Hepatocyte (in vitro differentiated cells): Measurements from ENCODE around the gene STK10. TPM values are rescaled to one million over a fixed set of nuclear protein-coding genes. Genes with fewer than 3 reads are reported as not detected.

Source experiments
- DNase-seq: peaks from one replicate; pipeline ENCODE4 v3.0.0-alpha.2; 2016; ENCODE audit warnings: low spot score
- H2AFZ ChIP-seq: fragments of 200-600 bp; sonication (generic); 2 replicates; pipeline ENCODE4 v1.6.0; 2016; ENCODE audit warnings: antibody characterized with exemption, mild to moderate bottlenecking
- H3K27ac ChIP-seq: fragments of 200-600 bp; sonication (generic); 2 replicates; pipeline ENCODE4 v1.5.1; 2016; ENCODE audit warnings: mild to moderate bottlenecking
- H3K27me3 ChIP-seq: fragments of 200-600 bp; sonication (generic); 2 replicates; pipeline ENCODE4 v1.6.1; 2016
- H3K36me3 ChIP-seq: fragments of 200-600 bp; sonication (generic); replicated peaks from 2 replicates; pipeline ENCODE4 v1.5.1; 2016; ENCODE audit warnings: low read depth; ENCODE audit not compliant: insufficient read depth
- H3K4me1 ChIP-seq: fragments of 200-600 bp; sonication (generic); 2 replicates; pipeline ENCODE4 v1.5.1; 2016; ENCODE audit warnings: mild to moderate bottlenecking, moderate library complexity; ENCODE audit not compliant: insufficient read depth
- H3K4me2 ChIP-seq: fragments of 200-600 bp; sonication (generic); 2 replicates; pipeline ENCODE4 v1.6.0; 2016
- H3K4me3 ChIP-seq: fragments of 200-600 bp; sonication (generic); 2 replicates; pipeline ENCODE4 v1.5.1; 2016; ENCODE audit warnings: mild to moderate bottlenecking
- H3K79me2 ChIP-seq: fragments of 200-600 bp; sonication (generic); 2 replicates; pipeline ENCODE4 v1.6.0; 2017; ENCODE audit warnings: mild to moderate bottlenecking
- H3K9me2 ChIP-seq: fragments of 200-600 bp; sonication (generic); replicated peaks from 2 replicates; pipeline ENCODE4 v1.6.0; 2017; ENCODE audit warnings: mild to moderate bottlenecking; ENCODE audit not compliant: insufficient read depth
- H3K9me3 ChIP-seq: fragments of 200-600 bp; sonication (generic); 2 replicates; pipeline ENCODE4 v1.5.1; 2016; ENCODE audit warnings: low read depth, mild to moderate bottlenecking
- H4K20me1 ChIP-seq: fragments of 200-600 bp; sonication (generic); 2 replicates; pipeline ENCODE4 v1.6.0; 2016; ENCODE audit warnings: mild to moderate bottlenecking; ENCODE audit not compliant: insufficient read depth, poor library complexity, severe bottlenecking
- EZH2 ChIP-seq: fragments of 200-600 bp; sonication (generic); IDR thresholded peaks from 2 replicates; pipeline ENCODE4 v1.6.1; 2016; ENCODE audit warnings: antibody characterized with exemption, mild to moderate bottlenecking, borderline replicate concordance
- EZH2phosphoT487 ChIP-seq: fragments of 200-600 bp; sonication (generic); IDR thresholded peaks from one replicate; pipeline ENCODE4 v1.6.1; 2018; ENCODE audit warnings: antibody characterized with exemption, mild to moderate bottlenecking, low read depth, moderate library complexity; ENCODE audit not compliant: unreplicated experiment, severe bottlenecking
- WGBS: methylation state at CpG from one replicate; pipeline ENCODE4 v1.1.6; 2016; ENCODE audit warnings: low lambda C conversion rate; ENCODE audit errors: missing lambda C conversion rate; 5-methylcytosine and 5-hydroxymethylcytosine counted together
- polyA plus RNA-seq: library from polyadenylated mRNA; unstranded; fragments of >200 nt; fragmentation: Nextera tagmentation; extraction: Ambion mirVana; gene quantifications from 2 replicates; pipeline ENCODE4 v1.2.1, GENCODE V29; 2016
- total RNA-seq: library from RNA; depleted of rRNA; stranded (reverse); fragments of >200 nt; gene quantifications from 2 replicates; pipeline ENCODE4 v1.2.3, GENCODE V29; 2014
- TF ChIP-seq, protein P1 (sequence below): fragments of 200-600 bp; sonication (generic); IDR thresholded peaks from 2 replicates; pipeline ENCODE4 v1.5.1; 2016; ENCODE audit warnings: antibody characterized with exemption, mild to moderate bottlenecking; ENCODE audit not compliant: poor library complexity

Gene STK10
- total and polyA plus RNA-seq, 2 experiments from 2014 or later: 11.3 to 19.3 TPM

DNA sequence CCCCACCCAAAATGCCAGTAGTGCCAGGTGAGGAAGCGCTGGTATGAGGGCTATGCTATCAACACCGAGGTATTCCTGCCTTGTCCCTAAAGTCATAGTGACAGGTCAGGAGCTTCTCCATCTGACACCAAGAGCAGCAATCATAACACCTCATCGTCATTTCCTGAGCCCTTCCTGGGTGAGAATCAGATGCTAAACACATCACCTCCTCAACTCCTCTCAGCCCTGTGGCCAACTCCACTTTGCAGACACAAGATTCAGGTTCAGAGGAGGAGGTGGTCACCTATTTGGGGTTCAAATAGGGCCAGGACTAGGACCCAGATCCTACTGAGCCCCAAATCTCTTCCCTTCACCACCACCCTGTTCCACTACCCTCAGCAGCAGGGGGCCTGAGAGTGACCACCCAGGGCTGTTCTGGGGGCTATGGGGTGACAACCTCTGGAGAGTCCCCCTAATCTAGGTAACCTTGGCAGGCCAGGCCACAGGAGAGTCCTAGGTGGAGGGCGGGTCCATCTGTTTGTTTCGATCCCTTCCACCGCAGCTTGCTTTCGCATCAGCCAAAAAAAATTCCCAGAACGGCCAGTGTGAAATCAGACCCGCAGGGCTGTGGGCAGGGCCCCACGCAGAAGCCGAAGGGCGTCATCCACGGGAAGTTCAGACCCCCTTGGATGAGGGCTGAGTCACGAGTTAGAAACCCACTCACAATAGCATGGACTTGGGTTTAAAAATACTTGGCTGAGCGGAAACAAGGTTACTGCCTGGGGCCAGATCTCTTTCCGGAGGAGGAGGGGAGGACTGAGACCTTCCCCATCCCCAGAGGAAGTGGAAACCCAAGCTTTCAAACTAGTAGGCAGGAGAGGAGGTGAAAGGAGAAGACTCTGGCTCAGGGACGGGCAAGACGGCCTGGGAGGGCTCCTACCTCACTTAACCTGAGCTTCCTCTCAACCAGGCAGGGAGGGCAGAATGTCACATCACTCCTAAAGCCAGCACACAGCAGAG, 8.7 kb downstream of the STK10 start:
- TF ChIP-seq, protein P1, sequence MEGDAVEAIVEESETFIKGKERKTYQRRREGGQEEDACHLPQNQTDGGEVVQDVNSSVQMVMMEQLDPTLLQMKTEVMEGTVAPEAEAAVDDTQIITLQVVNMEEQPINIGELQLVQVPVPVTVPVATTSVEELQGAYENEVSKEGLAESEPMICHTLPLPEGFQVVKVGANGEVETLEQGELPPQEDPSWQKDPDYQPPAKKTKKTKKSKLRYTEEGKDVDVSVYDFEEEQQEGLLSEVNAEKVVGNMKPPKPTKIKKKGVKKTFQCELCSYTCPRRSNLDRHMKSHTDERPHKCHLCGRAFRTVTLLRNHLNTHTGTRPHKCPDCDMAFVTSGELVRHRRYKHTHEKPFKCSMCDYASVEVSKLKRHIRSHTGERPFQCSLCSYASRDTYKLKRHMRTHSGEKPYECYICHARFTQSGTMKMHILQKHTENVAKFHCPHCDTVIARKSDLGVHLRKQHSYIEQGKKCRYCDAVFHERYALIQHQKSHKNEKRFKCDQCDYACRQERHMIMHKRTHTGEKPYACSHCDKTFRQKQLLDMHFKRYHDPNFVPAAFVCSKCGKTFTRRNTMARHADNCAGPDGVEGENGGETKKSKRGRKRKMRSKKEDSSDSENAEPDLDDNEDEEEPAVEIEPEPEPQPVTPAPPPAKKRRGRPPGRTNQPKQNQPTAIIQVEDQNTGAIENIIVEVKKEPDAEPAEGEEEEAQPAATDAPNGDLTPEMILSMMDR: no peak
- TF ChIP-seq EZH2 (no peak), EZH2phosphoT487 (no peak)
- Histone ChIP-seq H3K36me3 (no peaks in the 10 kb centered on the region), H3K4me2 (no peak overlapping the region), H3K27ac (no peak overlapping the region), H2AFZ (no peak overlapping the region), H4K20me1 (no peaks in the 10 kb centered on the region), H3K9me3 (no peaks in the 10 kb centered on the region), H3K4me1 (peaks cover 9% of the 10 kb centered on the region), H3K79me2 (peaks cover 25% of the 10 kb centered on the region), H3K27me3 (no peaks in the 10 kb centered on the region), H3K4me3 (no peak overlapping the region), H3K9me2 (no peaks in the 10 kb centered on the region)
- no peak for DNase-seq
- WGBS: 58% methylated on average over 18 of the region's 18 CpGs

DNA sequence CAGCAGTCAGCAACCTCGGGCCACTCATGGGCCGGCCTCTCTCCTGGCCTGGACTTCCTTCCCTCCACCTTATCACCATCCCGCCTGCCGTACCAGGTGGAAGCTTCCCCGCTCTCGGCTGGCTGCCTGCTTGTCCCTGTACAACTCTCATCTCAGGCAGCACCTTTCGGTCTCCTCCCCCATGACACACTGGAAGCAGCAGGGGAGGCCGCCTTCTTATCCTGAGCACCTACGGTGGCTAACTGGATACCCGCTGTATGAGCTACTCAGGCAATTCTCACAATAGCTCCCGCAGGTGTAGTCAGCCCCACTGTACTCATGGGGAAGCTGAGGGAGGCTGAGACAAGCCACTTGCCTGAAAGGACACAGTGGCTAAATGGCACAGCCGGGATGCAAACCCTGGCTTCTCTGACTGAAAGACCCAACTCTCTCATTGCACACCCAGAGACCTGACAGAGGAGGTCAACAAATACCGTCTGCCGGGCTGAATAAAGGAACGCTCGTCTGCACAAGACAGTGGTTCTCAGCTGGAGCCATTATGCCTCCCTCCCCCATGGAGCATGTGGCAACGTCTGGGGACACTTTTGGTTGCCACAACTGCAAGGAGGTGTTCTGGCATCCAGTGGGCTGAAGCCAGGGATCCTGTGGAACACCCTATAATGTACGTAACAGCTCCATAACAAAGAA, 9.6 kb downstream of the STK10 start:
- Histone ChIP-seq H4K20me1 (no peaks in the 10 kb centered on the region), H3K79me2 (peaks cover 30% of the 10 kb centered on the region), H2AFZ (no peak overlapping the region), H3K4me2 (no peak overlapping the region), H3K4me1 (peaks cover 10% of the 10 kb centered on the region), H3K36me3 (no peaks in the 10 kb centered on the region), H3K27me3 (no peaks in the 10 kb centered on the region), H3K4me3 (no peak overlapping the region), H3K27ac (no peak overlapping the region), H3K9me3 (no peaks in the 10 kb centered on the region), H3K9me2 (no peaks in the 10 kb centered on the region)
- DNase-seq: no peak
- TF ChIP-seq, protein P1: no peak
- TF ChIP-seq EZH2: no peak
- TF ChIP-seq EZH2phosphoT487: no peak
- WGBS: 80% methylated on average over 18 of the region's 18 CpGs

DNA sequence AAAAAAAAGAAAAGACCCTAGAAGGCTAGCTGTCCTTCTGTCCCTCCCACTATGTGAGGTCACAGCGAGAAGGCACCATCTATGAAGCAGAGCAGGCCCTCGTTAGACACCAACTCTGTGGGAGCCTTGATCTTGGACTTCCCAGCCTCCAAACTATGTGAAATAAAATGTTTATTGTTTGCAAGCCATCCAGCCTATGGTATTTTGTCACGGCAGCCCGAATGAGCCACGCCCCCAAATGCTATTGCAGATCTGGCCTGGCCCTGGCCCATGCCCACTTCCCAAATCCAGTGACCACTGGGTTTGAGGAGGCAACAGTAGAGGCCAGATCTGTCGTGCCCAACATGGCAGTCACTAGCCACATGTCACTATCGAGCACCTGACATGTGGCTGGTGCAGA, 10.8 kb downstream of the STK10 start:
- Histone ChIP-seq H3K27ac (no peak overlapping the region), H2AFZ (no peak overlapping the region), H3K27me3 (no peaks in the 10 kb centered on the region), H3K36me3 (no peaks in the 10 kb centered on the region), H3K79me2 (peaks cover 22% of the 10 kb centered on the region), H3K9me2 (no peaks in the 10 kb centered on the region), H3K4me1 (peaks cover 10% of the 10 kb centered on the region), H4K20me1 (no peaks in the 10 kb centered on the region), H3K4me2 (no peak overlapping the region), H3K9me3 (no peaks in the 10 kb centered on the region), H3K4me3 (no peak overlapping the region)
- DNase-seq: no peak
- TF ChIP-seq, protein P1: no peak
- TF ChIP-seq EZH2phosphoT487 (no peak), EZH2 (no peak)
- WGBS: 95% methylated on average over 7 of the region's 7 CpGs
